ENCODE results near the gene SPAG4. TPM values are rescaled to one million over a fixed set of nuclear protein-coding genes. Genes with fewer than 3 reads are reported as not detected.
A peak's percentile ranks its signal among the peaks of the same experiment; 100 is the strongest.

The SPAG4 gene
- total RNA-seq, 1 donor from 2014 or later: 2.4 TPM

- Mint-ChIP-seq H3K27me3 (no peaks in the 10 kb centered on the region), H3K36me3 (peaks cover 24% of the 10 kb centered on the region), H3K9me3 (no peaks in the 10 kb centered on the region), H3K4me3 (no peak overlapping the region), H3K27ac (peak overlapping the region; percentile 55), H3K4me1 (ENCODE audit: unreplicated experiment) (no peaks in the 10 kb centered on the region)
- DNase-seq (ENCODE audit: extremely low spot score, unreplicated experiment): peak; percentile 56
- TF ChIP-seq, protein P1, sequence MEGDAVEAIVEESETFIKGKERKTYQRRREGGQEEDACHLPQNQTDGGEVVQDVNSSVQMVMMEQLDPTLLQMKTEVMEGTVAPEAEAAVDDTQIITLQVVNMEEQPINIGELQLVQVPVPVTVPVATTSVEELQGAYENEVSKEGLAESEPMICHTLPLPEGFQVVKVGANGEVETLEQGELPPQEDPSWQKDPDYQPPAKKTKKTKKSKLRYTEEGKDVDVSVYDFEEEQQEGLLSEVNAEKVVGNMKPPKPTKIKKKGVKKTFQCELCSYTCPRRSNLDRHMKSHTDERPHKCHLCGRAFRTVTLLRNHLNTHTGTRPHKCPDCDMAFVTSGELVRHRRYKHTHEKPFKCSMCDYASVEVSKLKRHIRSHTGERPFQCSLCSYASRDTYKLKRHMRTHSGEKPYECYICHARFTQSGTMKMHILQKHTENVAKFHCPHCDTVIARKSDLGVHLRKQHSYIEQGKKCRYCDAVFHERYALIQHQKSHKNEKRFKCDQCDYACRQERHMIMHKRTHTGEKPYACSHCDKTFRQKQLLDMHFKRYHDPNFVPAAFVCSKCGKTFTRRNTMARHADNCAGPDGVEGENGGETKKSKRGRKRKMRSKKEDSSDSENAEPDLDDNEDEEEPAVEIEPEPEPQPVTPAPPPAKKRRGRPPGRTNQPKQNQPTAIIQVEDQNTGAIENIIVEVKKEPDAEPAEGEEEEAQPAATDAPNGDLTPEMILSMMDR (conservative IDR thresholded peaks at IDR 0.05): no peak
These were observed 11.5 kb downstream of the SPAG4 start for GRCh38 chr20:35627121-35627520.

- no peaks in the 10 kb centered on the region for H3K27me3 Mint-ChIP-seq
- peaks cover 24% of the 10 kb centered on the region for H3K36me3 Mint-ChIP-seq
- no peak overlapping the region for H3K4me3 Mint-ChIP-seq
- TF ChIP-seq, protein P1 (conservative IDR thresholded peaks at IDR 0.05): no peak
- DNase-seq (ENCODE audit: extremely low spot score, unreplicated experiment): peak; percentile 32
- no peak overlapping the region for H3K27ac Mint-ChIP-seq
- no peaks in the 10 kb centered on the region for H3K9me3 Mint-ChIP-seq
- H3K4me1 Mint-ChIP-seq (ENCODE audit: unreplicated experiment): no peaks in the 10 kb centered on the region
These were observed 14.0 kb downstream of the SPAG4 start for GRCh38 chr20:35629427-35630145.

DNA sequence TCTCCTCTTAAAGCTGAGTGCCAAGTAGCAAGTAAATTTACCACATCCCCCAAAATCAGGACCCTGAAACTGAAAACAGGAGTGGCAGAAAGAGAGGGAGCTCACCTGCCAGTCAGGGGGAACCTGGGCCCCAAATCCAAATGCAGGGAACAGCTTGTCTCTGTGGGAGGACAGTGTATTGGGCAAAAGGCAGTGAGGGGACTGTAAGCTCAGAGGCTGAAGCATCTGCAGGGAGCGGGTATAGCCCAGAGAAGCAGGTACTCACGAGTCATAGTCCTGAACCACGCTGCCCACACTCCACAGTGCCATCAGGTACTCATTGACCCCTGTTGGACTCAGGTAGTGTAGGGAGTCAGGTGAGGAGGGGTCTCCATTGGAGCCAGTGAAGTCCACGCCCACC is 15.0 kb downstream of the SPAG4 start:
- Mint-ChIP-seq H3K9me3 (no peaks in the 10 kb centered on the region), H3K4me1 (ENCODE audit: unreplicated experiment) (peaks cover 4% of the 10 kb centered on the region), H3K4me3 (no peak overlapping the region), H3K27ac (no peak overlapping the region), H3K27me3 (no peaks in the 10 kb centered on the region), H3K36me3 (peaks cover 30% of the 10 kb centered on the region)
- no peak for DNase-seq (ENCODE audit: extremely low spot score, unreplicated experiment)
- TF ChIP-seq, protein P1 (conservative IDR thresholded peaks at IDR 0.05): no peak

DNA sequence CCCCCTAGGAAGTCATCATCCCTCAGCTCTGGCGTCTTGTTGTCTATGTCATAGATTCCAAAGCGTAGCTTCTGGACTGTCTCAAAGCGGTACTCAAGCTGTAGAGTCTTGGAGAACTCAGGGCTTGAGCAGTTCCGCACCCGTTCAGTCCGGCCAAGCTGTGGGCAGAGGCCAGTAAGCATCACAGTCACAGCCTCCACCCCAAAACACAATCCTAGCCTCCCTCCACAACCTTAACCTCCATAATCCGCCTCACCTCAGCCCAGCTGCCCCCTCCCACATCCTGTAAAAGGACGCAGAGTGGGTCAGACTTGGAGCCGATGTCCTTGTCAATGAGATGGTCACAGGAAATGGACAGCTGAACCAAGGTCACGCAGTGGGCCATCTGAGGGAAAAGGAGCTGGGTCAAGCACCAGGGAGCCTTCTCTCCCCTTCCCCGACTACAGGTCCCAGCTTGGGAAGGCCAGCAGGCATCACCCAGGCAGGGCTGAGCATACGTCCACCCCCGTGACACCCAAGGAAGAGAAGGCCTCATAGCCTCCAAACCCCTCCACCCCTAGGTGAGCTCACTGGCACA is 17.0 kb downstream of the SPAG4 start:
- DNase-seq (ENCODE audit: extremely low spot score, unreplicated experiment): no peak
- H3K36me3 Mint-ChIP-seq: peaks cover 22% of the 10 kb centered on the region
- TF ChIP-seq, protein P1 (conservative IDR thresholded peaks at IDR 0.05): no peak
- peaks cover 9% of the 10 kb centered on the region for H3K4me1 Mint-ChIP-seq (ENCODE audit: unreplicated experiment)
- H3K27me3 Mint-ChIP-seq: no peaks in the 10 kb centered on the region
- H3K9me3 Mint-ChIP-seq: no peaks in the 10 kb centered on the region
- H3K27ac Mint-ChIP-seq: no peak overlapping the region
- no peak overlapping the region for H3K4me3 Mint-ChIP-seq

GRCh38 chr20:35635652-35636051 is 20.0 kb downstream of the SPAG4 start:
- DNase-seq (ENCODE audit: extremely low spot score, unreplicated experiment): no peak
- TF ChIP-seq, protein P1 (conservative IDR thresholded peaks at IDR 0.05): no peak
- peak overlapping the region; percentile 22 for H3K27ac Mint-ChIP-seq
- H3K4me3 Mint-ChIP-seq: no peak overlapping the region
- peaks cover 10% of the 10 kb centered on the region for H3K36me3 Mint-ChIP-seq
- H3K4me1 Mint-ChIP-seq (ENCODE audit: unreplicated experiment): peaks cover 18% of the 10 kb centered on the region
- H3K9me3 Mint-ChIP-seq: no peaks in the 10 kb centered on the region
- no peaks in the 10 kb centered on the region for H3K27me3 Mint-ChIP-seq
